ENCODE results near the gene MAGI3.
A peak's percentile ranks its signal among the peaks of the same experiment; 100 is the strongest.

The MAGI3 gene

GRCh38 chr1:113388017-113388620, 2.2 kb upstream of the MAGI3 start:
- no CpG with 5 or more reads among the region's 1 CpG for WGBS (ENCODE audit: insufficient coverage, insufficient read length)
- no peaks in the 10 kb centered on the region for H3K36me3 ChIP-seq (ENCODE audit: control insufficient read depth, insufficient read depth, low read length)
- H3K27ac ChIP-seq (ENCODE audit: low read length), result no peak overlapping the region
- H3K27me3 ChIP-seq (ENCODE audit: control insufficient read depth, insufficient read depth, low read length), result no peaks in the 10 kb centered on the region; the same call in 1 of the 2 replicates
- DNase-seq (ENCODE audit: low read depth, low spot score), result no peak
- peaks cover 3% of the 10 kb centered on the region; the same call in 1 of the 2 replicates for H3K4me1 ChIP-seq (ENCODE audit: control insufficient read depth, insufficient read depth, low read length)
- H3K9me3 ChIP-seq (ENCODE audit: control insufficient read depth, insufficient read depth, low read length), result no peaks in the 10 kb centered on the region
- H3K4me3 ChIP-seq (ENCODE audit: low read length), result no peak overlapping the region

DNA sequence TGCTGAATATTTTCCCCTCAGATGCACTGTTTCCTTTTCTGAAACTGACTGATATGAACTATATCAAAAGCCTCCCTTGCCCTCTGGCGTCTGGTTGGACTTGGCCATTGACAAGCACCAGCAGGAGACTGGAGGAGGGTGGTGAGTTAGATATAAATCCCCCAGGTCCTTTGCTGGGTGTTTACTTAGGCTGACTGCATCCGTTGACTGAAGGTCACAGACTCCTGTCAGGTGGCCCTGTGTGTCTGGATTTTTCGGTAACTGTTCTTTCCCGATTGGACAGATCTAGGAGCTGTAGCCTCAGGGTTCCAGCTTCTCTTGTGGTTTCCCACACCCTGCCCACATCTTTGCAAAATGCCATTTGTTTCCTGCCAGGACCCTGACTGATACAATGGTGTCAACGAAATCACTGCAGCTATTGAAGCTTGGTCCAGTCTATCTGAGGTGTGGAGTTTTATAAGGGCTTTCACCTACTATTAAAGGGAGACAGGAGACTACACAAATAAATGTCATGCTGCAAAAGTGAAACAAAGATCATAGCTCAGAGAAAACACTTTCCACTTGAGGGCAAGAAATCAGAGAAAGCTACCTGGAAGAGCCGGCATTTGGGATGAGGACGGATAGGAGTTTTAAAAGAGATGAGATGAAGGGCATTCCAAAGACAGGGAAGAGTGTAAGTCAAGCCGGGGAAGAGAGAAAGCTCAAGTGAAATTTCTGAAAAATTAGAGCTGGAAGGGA, 1.5 kb upstream of the MAGI3 start:
- H3K4me3 ChIP-seq (ENCODE audit: low read length), result no peak overlapping the region; the same call in 1 of the 2 replicates

GRCh38 chr1:113389359-113389952, 859 bp upstream of the MAGI3 start:
- H3K4me3 ChIP-seq (ENCODE audit: low read length), result peak overlapping the region; percentile 51; the same call in 1 of the 2 replicates
- peaks cover 3% of the 10 kb centered on the region; the same call in 1 of the 2 replicates for H3K4me1 ChIP-seq (ENCODE audit: control insufficient read depth, insufficient read depth, low read length)
- DNase-seq (ENCODE audit: low read depth, low spot score), result no peak
- WGBS (ENCODE audit: insufficient coverage, insufficient read length), result no CpG with 5 or more reads among the region's 13 CpGs
- no peaks in the 10 kb centered on the region for H3K9me3 ChIP-seq (ENCODE audit: control insufficient read depth, insufficient read depth, low read length)
- no peak overlapping the region for H3K27ac ChIP-seq (ENCODE audit: low read length)
- H3K27me3 ChIP-seq (ENCODE audit: control insufficient read depth, insufficient read depth, low read length), result no peaks in the 10 kb centered on the region; the same call in 1 of the 2 replicates
- H3K36me3 ChIP-seq (ENCODE audit: control insufficient read depth, insufficient read depth, low read length), result no peaks in the 10 kb centered on the region

More for the DNA sequence above, 1.5 kb upstream of the MAGI3 start:
- Histone ChIP-seq H3K27me3 (ENCODE audit: control insufficient read depth, insufficient read depth, low read length) (no peaks in the 10 kb centered on the region; the same call in 1 of the 2 replicates), H3K27ac (ENCODE audit: low read length) (no peak overlapping the region), H3K36me3 (ENCODE audit: control insufficient read depth, insufficient read depth, low read length) (no peaks in the 10 kb centered on the region), H3K4me1 (ENCODE audit: control insufficient read depth, insufficient read depth, low read length) (peaks cover 3% of the 10 kb centered on the region; the same call in 1 of the 2 replicates), H3K9me3 (ENCODE audit: control insufficient read depth, insufficient read depth, low read length) (no peaks in the 10 kb centered on the region)
- no peak for DNase-seq (ENCODE audit: low read depth, low spot score)
- WGBS (ENCODE audit: insufficient coverage, insufficient read length), result no CpG with 5 or more reads among the region's 8 CpGs

- WGBS (ENCODE audit: insufficient coverage, insufficient read length), result no CpG with 5 or more reads among the region's 74 CpGs
- Histone ChIP-seq H3K36me3 (ENCODE audit: control insufficient read depth, insufficient read depth, low read length) (no peaks in the 10 kb centered on the region), H3K27ac (ENCODE audit: low read length) (no peak overlapping the region), H3K4me1 (ENCODE audit: control insufficient read depth, insufficient read depth, low read length) (peaks cover 3% of the 10 kb centered on the region; the same call in 1 of the 2 replicates), H3K27me3 (ENCODE audit: control insufficient read depth, insufficient read depth, low read length) (no peaks in the 10 kb centered on the region; the same call in 1 of the 2 replicates), H3K4me3 (ENCODE audit: low read length) (peak overlapping the region; percentile 84), H3K9me3 (ENCODE audit: control insufficient read depth, insufficient read depth, low read length) (no peaks in the 10 kb centered on the region)
- no peak for DNase-seq (ENCODE audit: low read depth, low spot score)
These were observed 745 bp downstream of the MAGI3 start for GRCh38 chr1:113390871-113391648.

- DNase-seq (ENCODE audit: low read depth, low spot score), result no peak
- peak overlapping the region; percentile 84; the same call in 1 of the 2 replicates for H3K4me3 ChIP-seq (ENCODE audit: low read length)
- H3K36me3 ChIP-seq (ENCODE audit: control insufficient read depth, insufficient read depth, low read length), result no peaks in the 10 kb centered on the region
- whole genome bisulfite sequencing (ENCODE audit: insufficient coverage, insufficient read length), result 100% methylated on average over 1 of the region's 9 CpGs
- H3K9me3 ChIP-seq (ENCODE audit: control insufficient read depth, insufficient read depth, low read length), result no peaks in the 10 kb centered on the region
- no peaks in the 10 kb centered on the region; the same call in 1 of the 2 replicates for H3K27me3 ChIP-seq (ENCODE audit: control insufficient read depth, insufficient read depth, low read length)
- no peak overlapping the region for H3K27ac ChIP-seq (ENCODE audit: low read length)
- H3K4me1 ChIP-seq (ENCODE audit: control insufficient read depth, insufficient read depth, low read length), result peaks cover 3% of the 10 kb centered on the region; the same call in 1 of the 2 replicates
These were observed 1.4 kb downstream of the MAGI3 start for GRCh38 chr1:113391649-113392271.

GRCh38 chr1:113392541-113393128, 2.3 kb downstream of the MAGI3 start:
- Histone ChIP-seq H3K27ac (ENCODE audit: low read length) (no peak overlapping the region), H3K4me3 (ENCODE audit: low read length) (no peak overlapping the region), H3K9me3 (ENCODE audit: control insufficient read depth, insufficient read depth, low read length) (no peaks in the 10 kb centered on the region), H3K36me3 (ENCODE audit: control insufficient read depth, insufficient read depth, low read length) (no peaks in the 10 kb centered on the region), H3K4me1 (ENCODE audit: control insufficient read depth, insufficient read depth, low read length) (peaks cover 3% of the 10 kb centered on the region; the same call in 1 of the 2 replicates), H3K27me3 (ENCODE audit: control insufficient read depth, insufficient read depth, low read length) (no peaks in the 10 kb centered on the region; the same call in 1 of the 2 replicates)
- WGBS (ENCODE audit: insufficient coverage, insufficient read length), result no CpG with 5 or more reads among the region's 3 CpGs
- DNase-seq (ENCODE audit: low read depth, low spot score), result no peak

- no CpG with 5 or more reads among the region's 4 CpGs for WGBS (ENCODE audit: insufficient coverage, insufficient read length)
- Histone ChIP-seq H3K36me3 (ENCODE audit: control insufficient read depth, insufficient read depth, low read length) (no peaks in the 10 kb centered on the region), H3K27me3 (ENCODE audit: control insufficient read depth, insufficient read depth, low read length) (no peaks in the 10 kb centered on the region; the same call in 1 of the 2 replicates), H3K4me3 (ENCODE audit: low read length) (no peak overlapping the region), H3K9me3 (ENCODE audit: control insufficient read depth, insufficient read depth, low read length) (no peaks in the 10 kb centered on the region), H3K27ac (ENCODE audit: low read length) (no peak overlapping the region), H3K4me1 (ENCODE audit: control insufficient read depth, insufficient read depth, low read length) (no peaks in the 10 kb centered on the region)
- DNase-seq (ENCODE audit: low read depth, low spot score), result no peak
These were observed 3.9 kb downstream of the MAGI3 start for GRCh38 chr1:113394043-113394862.

DNA sequence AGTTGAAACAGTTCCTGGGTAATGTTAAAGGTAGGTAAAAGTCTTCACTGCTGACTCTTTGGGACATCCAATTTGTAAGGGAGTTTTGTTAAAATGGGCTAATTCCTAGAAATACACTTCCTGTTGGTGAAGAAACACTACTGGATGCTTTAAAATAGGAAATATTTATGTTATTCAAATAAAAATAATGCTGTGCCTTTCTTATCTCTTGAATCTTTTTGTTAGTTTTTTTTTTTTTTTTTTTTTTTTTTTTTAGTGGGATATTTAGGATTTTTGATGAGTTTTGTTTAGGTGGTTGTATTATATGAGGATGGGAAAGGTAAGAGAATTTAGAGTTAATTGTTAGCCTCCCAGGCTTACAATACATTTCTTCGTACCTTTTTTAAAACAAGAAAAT, 4.5 kb downstream of the MAGI3 start:
- Histone ChIP-seq H3K9me3 (ENCODE audit: control insufficient read depth, insufficient read depth, low read length) (no peaks in the 10 kb centered on the region), H3K4me3 (ENCODE audit: low read length) (no peak overlapping the region), H3K36me3 (ENCODE audit: control insufficient read depth, insufficient read depth, low read length) (no peaks in the 10 kb centered on the region), H3K27ac (ENCODE audit: low read length) (no peak overlapping the region), H3K4me1 (ENCODE audit: control insufficient read depth, insufficient read depth, low read length) (no peaks in the 10 kb centered on the region), H3K27me3 (ENCODE audit: control insufficient read depth, insufficient read depth, low read length) (no peaks in the 10 kb centered on the region; the same call in 1 of the 2 replicates)
- DNase-seq (ENCODE audit: low read depth, low spot score), result no peak
- WGBS (ENCODE audit: insufficient coverage, insufficient read length), result no CpG with 5 or more reads among the region's 1 CpG

DNA sequence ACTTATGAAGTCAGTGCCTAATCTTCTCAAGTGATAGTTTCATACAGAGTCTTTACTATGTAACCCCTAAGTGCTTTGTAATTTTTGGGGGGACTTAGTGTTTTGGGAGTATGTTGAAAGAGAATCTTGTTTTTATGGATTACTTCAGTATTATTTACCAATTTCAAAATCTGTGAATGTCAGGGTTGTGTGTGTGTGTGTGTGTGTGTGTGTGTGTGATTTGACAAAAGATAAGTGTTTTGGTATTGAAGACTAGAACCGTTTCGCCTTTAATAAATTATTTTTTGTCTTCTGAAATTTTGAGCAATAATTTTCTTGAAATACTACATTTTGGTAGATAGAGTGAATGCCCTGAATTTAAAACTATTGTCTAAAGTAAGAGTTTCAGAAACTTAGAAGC, 5.8 kb downstream of the MAGI3 start:
- no peak for DNase-seq (ENCODE audit: low read depth, low spot score)
- no peaks in the 10 kb centered on the region for H3K4me1 ChIP-seq (ENCODE audit: control insufficient read depth, insufficient read depth, low read length)
- no peaks in the 10 kb centered on the region; the same call in 1 of the 2 replicates for H3K27me3 ChIP-seq (ENCODE audit: control insufficient read depth, insufficient read depth, low read length)
- H3K4me3 ChIP-seq (ENCODE audit: low read length), result no peak overlapping the region
- no CpG with 5 or more reads among the region's 2 CpGs for WGBS (ENCODE audit: insufficient coverage, insufficient read length)
- no peaks in the 10 kb centered on the region for H3K9me3 ChIP-seq (ENCODE audit: control insufficient read depth, insufficient read depth, low read length)
- H3K27ac ChIP-seq (ENCODE audit: low read length), result no peak overlapping the region
- H3K36me3 ChIP-seq (ENCODE audit: control insufficient read depth, insufficient read depth, low read length), result no peaks in the 10 kb centered on the region

Measured in iPS DF 6.9 (cell line).